ENCODE data around the gene PAIP2. TPM values are rescaled to one million over a fixed set of nuclear protein-coding genes. Genes with fewer than 3 reads are reported as not detected.

The PAIP2 gene
- total and polyA plus RNA-seq, 7 donors: 70.7 to 146 (median 98.0) TPM

- no peaks in the 10 kb centered on the region for H3K27me3 ChIP-seq
- TF ChIP-seq, protein P1, sequence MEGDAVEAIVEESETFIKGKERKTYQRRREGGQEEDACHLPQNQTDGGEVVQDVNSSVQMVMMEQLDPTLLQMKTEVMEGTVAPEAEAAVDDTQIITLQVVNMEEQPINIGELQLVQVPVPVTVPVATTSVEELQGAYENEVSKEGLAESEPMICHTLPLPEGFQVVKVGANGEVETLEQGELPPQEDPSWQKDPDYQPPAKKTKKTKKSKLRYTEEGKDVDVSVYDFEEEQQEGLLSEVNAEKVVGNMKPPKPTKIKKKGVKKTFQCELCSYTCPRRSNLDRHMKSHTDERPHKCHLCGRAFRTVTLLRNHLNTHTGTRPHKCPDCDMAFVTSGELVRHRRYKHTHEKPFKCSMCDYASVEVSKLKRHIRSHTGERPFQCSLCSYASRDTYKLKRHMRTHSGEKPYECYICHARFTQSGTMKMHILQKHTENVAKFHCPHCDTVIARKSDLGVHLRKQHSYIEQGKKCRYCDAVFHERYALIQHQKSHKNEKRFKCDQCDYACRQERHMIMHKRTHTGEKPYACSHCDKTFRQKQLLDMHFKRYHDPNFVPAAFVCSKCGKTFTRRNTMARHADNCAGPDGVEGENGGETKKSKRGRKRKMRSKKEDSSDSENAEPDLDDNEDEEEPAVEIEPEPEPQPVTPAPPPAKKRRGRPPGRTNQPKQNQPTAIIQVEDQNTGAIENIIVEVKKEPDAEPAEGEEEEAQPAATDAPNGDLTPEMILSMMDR (IDR thresholded peaks at IDR 0.05): no peak
- no peak for TF ChIP-seq POLR2A (IDR thresholded peaks at IDR 0.05)
- no peak for TF ChIP-seq EP300 (IDR thresholded peaks at IDR 0.05)
- no peak for TF ChIP-seq POLR2AphosphoS5 (IDR thresholded peaks at IDR 0.05)
- H3K9me3 ChIP-seq: no peaks in the 10 kb centered on the region
- intact Hi-C loops (cut with DNase I): no loop called here
- no peak for DNase-seq
- H3K27ac ChIP-seq: no peak overlapping the region
- H3K36me3 ChIP-seq: peaks cover 0 to 5% (median 2%) of the 10 kb centered on the region in 4 donors
- H3K4me3 ChIP-seq: no peak overlapping the region
- H3K4me1 ChIP-seq: peaks cover 0 to 18% (median 10%) of the 10 kb centered on the region in 4 donors
Measured at GRCh38 chr5:139358064-139358463, 16.4 kb downstream of the PAIP2 start.

DNA sequence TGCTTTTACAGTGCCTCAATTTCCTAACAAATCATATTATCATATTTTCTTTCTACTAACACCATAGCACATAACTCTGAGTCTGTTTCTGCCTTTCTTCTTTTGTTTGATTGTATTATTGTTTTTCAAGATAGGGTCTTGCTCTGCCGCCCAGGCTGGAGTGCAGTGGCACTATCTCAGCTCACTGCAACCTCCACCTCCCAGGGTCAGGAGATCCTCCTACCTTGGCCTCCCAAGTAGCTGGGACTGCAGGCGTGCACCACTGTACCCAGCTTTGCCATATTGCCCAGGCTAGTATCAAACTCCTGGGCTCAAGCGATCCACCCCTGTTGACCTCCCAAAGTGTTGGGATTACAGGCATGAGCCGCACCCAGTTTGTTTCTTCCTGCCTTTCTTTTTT is 18.7 kb downstream of the PAIP2 start:
- peaks cover 0 to 19% (median 16%) of the 10 kb centered on the region in 4 donors for H3K36me3 ChIP-seq
- intact Hi-C loops (cut with DNase I): no loop called here
- no peak overlapping the region for H3K27ac ChIP-seq
- 96 to 97% methylated on average over 4 of the region's 4 CpGs for WGBS, 2 donors
- H3K9me3 ChIP-seq: no peaks in the 10 kb centered on the region
- no peak for TF ChIP-seq POLR2A (IDR thresholded peaks at IDR 0.05)
- TF ChIP-seq EP300 (IDR thresholded peaks at IDR 0.05): no peak
- no peak for TF ChIP-seq POLR2AphosphoS5 (IDR thresholded peaks at IDR 0.05)
- TF ChIP-seq, protein P1 (IDR thresholded peaks at IDR 0.05): no peak
- H3K4me3 ChIP-seq: no peak overlapping the region
- H3K4me1 ChIP-seq: peaks cover 0 to 16% (median 10%) of the 10 kb centered on the region in 4 donors
- no peak for DNase-seq
- no peaks in the 10 kb centered on the region for H3K27me3 ChIP-seq

DNA sequence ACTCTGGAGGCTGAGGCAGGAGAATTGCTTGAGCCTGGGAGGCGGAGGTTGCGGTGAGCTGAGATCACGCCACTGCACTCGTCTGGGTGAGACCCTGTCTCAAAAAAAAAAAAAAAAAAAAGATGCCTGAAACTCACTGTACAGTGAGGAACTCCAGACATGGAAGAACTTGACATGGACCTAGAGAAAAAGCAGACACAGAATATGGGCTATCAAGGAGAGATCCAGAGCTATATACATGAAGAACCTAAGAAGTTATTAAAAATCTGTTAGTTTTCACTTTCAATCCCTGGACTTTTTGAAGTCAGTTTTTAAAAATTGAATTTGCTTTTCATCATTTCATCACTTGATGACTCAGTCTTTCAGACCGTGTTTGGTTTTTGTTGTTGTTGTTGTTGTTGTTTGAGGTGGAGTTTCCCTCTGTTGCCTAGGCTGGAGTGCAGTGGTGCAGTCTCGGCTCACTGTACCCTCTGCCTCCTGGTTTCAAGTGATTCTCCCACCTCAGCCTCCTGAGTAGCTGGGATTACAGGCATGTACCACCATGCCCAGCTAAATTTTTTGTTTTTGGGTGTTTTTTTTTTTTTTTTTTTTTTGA is 20.3 kb downstream of the PAIP2 start:
- DNase-seq: no peak
- no peaks in the 10 kb centered on the region for H3K27me3 ChIP-seq
- H3K36me3 ChIP-seq: peaks cover 11 to 35% (median 30%) of the 10 kb centered on the region in 4 donors
- no peak overlapping the region for H3K27ac ChIP-seq
- peaks cover 0 to 16% (median 8%) of the 10 kb centered on the region in 4 donors for H3K4me1 ChIP-seq
- WGBS, 2 donors: 87% methylated on average over 6 of the region's 6 CpGs
- intact Hi-C loops (cut with DNase I): no loop called here
- TF ChIP-seq, protein P1 (IDR thresholded peaks at IDR 0.05): no peak
- TF ChIP-seq POLR2AphosphoS5 (IDR thresholded peaks at IDR 0.05): peak in 3 of 4 donors; percentile 17 to 65 (median 56)
- H3K4me3 ChIP-seq: no peak overlapping the region
- no peaks in the 10 kb centered on the region for H3K9me3 ChIP-seq

GRCh38 chr5:139363937-139364336 is 22.3 kb downstream of the PAIP2 start:
- H3K9me3 ChIP-seq: no peaks in the 10 kb centered on the region
- no peaks in the 10 kb centered on the region for H3K27me3 ChIP-seq
- DNase-seq: no peak
- peaks cover 0 to 16% (median 6%) of the 10 kb centered on the region in 4 donors for H3K4me1 ChIP-seq
- TF ChIP-seq POLR2A (IDR thresholded peaks at IDR 0.05): no peak
- TF ChIP-seq, protein P1 (IDR thresholded peaks at IDR 0.05): no peak
- no peak for TF ChIP-seq POLR2AphosphoS5 (IDR thresholded peaks at IDR 0.05)
- TF ChIP-seq EP300 (IDR thresholded peaks at IDR 0.05): no peak
- no peak overlapping the region for H3K4me3 ChIP-seq
- peaks cover 16 to 55% (median 31%) of the 10 kb centered on the region in 4 donors for H3K36me3 ChIP-seq
- WGBS, 2 donors: 79 to 84% methylated on average over 2 of the region's 2 CpGs
- no peak overlapping the region for H3K27ac ChIP-seq
- intact Hi-C loops (cut with DNase I): no loop called here

DNA sequence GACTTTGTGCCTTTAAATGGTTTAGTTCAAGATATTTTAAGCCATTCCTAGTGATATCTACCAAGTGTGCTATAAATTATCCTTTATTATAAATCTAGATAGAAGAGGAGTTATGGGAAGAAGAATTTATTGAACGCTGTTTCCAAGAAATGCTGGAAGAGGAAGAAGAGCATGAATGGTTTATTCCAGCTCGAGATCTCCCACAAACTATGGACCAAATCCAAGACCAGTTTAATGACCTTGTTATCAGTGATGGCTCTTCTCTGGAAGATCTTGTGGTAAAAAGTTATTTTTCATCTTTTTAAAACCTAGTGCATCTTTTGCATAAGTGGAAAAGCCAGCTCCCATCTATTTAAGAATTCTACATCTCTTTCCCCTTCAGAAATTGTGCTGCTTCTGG is 22.8 kb downstream of the PAIP2 start:
- no peak for DNase-seq
- Histone ChIP-seq H3K9me3 (no peaks in the 10 kb centered on the region), H3K27ac (no peak overlapping the region), H3K36me3 (peaks cover 22 to 60% (median 31%) of the 10 kb centered on the region in 4 donors), H3K4me1 (peaks cover 0 to 16% (median 6%) of the 10 kb centered on the region in 4 donors), H3K4me3 (no peak overlapping the region), H3K27me3 (no peaks in the 10 kb centered on the region)
- WGBS, 2 donors: 70 to 72% methylated on average over 2 of the region's 2 CpGs
- intact Hi-C loops (cut with DNase I): no loop called here
- TF ChIP-seq EP300 (IDR thresholded peaks at IDR 0.05) (no peak), POLR2A (IDR thresholded peaks at IDR 0.05) (no peak), POLR2AphosphoS5 (IDR thresholded peaks at IDR 0.05) (no peak)
- TF ChIP-seq, protein P1 (IDR thresholded peaks at IDR 0.05): no peak
